H7 (cell line): ENCODE measurements around the gene CTIF. TPM values are rescaled to one million over a fixed set of nuclear protein-coding genes. Genes with fewer than 3 reads are reported as not detected.
A peak's percentile ranks its signal among the peaks of the same experiment; 100 is the strongest.

Source experiments
- DNase-seq: peaks from one replicate; pipeline ENCODE4 v3.0.0; 2012
- H3K27me3 ChIP-seq: 2 replicates; pipeline ENCODE4 v1.6.0; 2011; ENCODE audit warnings: mild to moderate bottlenecking, low read length; ENCODE audit not compliant: control insufficient read depth, insufficient read depth
- H3K36me3 ChIP-seq: replicated peaks from 2 replicates; pipeline ENCODE4 v1.5.1; 2011; ENCODE audit warnings: low read length; ENCODE audit not compliant: control insufficient read depth, insufficient read depth
- H3K4me3 ChIP-seq: 2 replicates; pipeline ENCODE4 v1.5.1; 2011; ENCODE audit warnings: low read depth, mild to moderate bottlenecking, control low read depth, low read length, moderate library complexity; ENCODE audit not compliant: insufficient read depth
- total RNA-seq: library from RNA; depleted of rRNA; stranded (reverse); fragments of >200 nt; shearing (Covaris generic); gene quantifications from 2 replicates; pipeline ENCODE4 v1.2.3, GENCODE V29; 2014

The CTIF gene
- total RNA-seq, 1 experiment from 2014 or later: 9.8 TPM

GRCh38 chr18:48893608-48894600, 355.1 kb downstream of the CTIF start:
- no peak for DNase-seq
- H3K4me3 ChIP-seq: no peak overlapping the region
- H3K36me3 ChIP-seq: no peaks in the 10 kb centered on the region
- H3K27me3 ChIP-seq: no peaks in the 10 kb centered on the region

- no peaks in the 10 kb centered on the region for H3K27me3 ChIP-seq
- H3K36me3 ChIP-seq: no peaks in the 10 kb centered on the region
- no peak for DNase-seq
- H3K4me3 ChIP-seq: no peak overlapping the region
These were observed 356.0 kb downstream of the CTIF start for GRCh38 chr18:48894799-48895346.

DNA sequence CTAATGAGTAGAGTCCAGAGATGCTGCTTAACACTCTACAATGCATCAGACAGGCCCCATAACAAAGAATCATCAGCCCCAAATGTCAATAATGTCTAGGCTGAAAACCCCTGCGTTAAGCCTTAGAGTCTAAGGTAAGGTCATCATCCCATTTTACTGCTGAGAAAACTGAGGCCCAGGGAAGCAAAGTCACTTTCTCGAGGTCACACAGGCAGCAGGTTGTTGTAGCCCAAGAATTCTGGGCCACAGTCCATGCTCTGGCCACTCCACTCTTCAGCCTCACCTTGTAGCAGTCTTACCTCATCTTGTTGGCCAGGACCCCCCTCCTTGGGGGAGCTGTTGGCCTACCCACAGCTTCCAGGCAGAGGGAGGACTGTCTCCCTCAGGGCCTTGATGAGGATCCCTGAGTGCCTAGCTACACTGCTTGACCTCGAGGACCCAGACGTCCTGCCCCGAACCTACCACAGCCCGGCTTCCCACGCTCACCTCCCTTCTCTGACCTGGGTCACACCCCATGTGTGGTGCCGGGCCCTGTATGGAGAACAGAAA, 357.6 kb downstream of the CTIF start:
- no peaks in the 10 kb centered on the region for H3K27me3 ChIP-seq
- no peaks in the 10 kb centered on the region for H3K36me3 ChIP-seq
- no peak for DNase-seq
- H3K4me3 ChIP-seq: no peak overlapping the region

DNA sequence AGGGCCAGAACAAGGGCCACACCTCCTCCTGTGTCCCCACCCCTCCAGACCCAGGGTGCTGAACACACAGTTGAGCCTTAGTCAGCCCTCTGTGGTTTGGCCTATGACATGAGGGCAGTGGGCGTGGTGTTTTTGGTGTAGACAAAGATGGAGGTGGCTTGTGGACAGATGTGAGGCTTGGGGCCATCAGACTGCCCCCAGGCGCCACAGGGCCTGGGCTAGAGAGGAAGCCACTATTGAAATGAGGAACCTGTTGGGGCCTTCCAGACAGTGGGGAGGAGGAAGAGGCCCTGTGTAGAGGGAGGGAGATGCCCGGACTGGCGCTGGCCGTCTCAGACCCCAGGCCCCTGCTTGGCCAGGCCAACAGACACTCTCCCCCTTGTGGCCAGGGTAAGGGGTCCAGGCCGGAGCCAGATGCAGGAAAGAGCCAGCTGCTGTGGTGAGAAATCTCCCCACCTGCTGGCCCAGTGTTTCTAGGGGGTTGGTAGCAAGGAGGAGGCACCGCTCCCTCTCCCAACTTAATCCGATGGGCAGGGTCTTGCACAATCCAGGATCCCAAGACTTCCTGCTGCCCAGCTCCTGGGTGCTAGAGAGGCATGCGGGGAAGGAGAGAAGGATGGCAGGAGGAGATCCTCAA, 358.2 kb downstream of the CTIF start:
- DNase-seq: peak; percentile 89
- H3K36me3 ChIP-seq: no peaks in the 10 kb centered on the region
- H3K27me3 ChIP-seq: no peaks in the 10 kb centered on the region
- no peak overlapping the region for H3K4me3 ChIP-seq

GRCh38 chr18:48897531-48897930, 358.7 kb downstream of the CTIF start:
- Histone ChIP-seq H3K36me3 (no peaks in the 10 kb centered on the region), H3K4me3 (no peak overlapping the region), H3K27me3 (no peaks in the 10 kb centered on the region)
- DNase-seq: no peak

- DNase-seq: no peak
- Histone ChIP-seq H3K4me3 (no peak overlapping the region), H3K27me3 (no peaks in the 10 kb centered on the region), H3K36me3 (no peaks in the 10 kb centered on the region)
These were observed 359.7 kb downstream of the CTIF start for GRCh38 chr18:48898521-48898920.

- Histone ChIP-seq H3K27me3 (no peaks in the 10 kb centered on the region), H3K4me3 (no peak overlapping the region), H3K36me3 (no peaks in the 10 kb centered on the region)
- DNase-seq: no peak
These were observed 360.8 kb downstream of the CTIF start for GRCh38 chr18:48899558-48900174.

DNA sequence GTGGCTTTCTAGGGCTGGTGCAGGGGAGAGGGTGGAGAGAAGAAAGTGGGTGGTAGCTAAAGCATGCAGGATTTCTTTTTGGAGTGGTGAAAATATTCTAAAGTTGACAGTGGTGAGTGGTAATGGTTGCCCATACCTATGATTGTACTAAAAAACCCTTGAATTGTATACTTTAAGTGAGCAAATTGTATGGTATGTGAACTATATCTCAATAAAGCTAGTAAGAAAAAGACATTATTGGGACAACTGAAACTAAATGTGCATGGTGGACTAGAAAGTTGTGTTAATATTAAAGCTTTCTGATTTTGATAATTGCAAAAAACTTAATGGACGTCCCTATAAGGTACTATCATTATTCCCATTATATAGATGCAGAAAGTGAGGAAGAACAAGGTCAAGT, 361.6 kb downstream of the CTIF start:
- Histone ChIP-seq H3K36me3 (no peaks in the 10 kb centered on the region), H3K4me3 (no peak overlapping the region)
- DNase-seq: no peak

DNA sequence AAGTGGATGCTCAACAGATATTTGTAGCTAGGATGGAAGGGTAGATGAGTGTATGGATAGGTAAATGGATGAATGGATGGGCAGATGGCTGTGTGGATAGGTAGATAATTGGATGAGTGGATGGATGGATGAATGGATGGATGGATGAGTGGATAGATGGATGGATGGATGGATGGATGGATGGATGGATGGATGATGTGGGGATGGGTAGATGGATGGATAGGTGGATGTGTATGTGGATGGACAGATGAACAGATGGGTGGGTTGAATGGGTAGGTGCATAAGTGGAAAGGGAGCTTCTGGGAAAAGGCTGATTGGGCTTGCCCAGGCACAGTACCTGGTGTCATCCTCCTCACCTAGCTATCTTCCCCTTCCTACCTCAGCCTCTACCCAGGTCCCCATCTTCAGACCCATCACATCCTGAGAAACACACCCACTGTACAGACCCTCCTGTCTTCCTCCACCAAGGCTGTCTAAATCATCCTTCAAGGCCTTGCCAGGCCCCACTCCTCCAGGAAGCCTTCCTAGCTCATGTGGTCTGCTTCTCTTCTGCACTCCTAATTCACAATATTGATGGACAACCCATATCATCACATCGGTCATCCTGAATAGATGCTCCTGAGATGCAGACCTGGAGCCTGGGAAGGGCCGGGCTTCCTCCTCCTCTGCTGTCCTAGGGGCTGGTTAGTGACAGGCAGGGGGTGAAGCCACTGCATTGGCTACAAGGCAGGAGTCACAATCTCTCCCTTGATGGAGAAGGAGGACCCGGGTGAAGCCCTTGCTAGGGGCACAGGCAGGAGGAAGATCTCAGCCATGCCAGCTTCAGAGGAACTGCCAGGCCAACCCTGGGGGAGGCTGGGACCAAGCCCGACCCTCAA, 362.6 kb downstream of the CTIF start:
- Histone ChIP-seq H3K4me3 (no peak overlapping the region), H3K27me3 (no peaks in the 10 kb centered on the region), H3K36me3 (no peaks in the 10 kb centered on the region)
- DNase-seq: no peak

More for the DNA sequence above, 361.6 kb downstream of the CTIF start:
- no peaks in the 10 kb centered on the region for H3K27me3 ChIP-seq

GRCh38 chr18:48902023-48902855, 363.4 kb downstream of the CTIF start:
- no peaks in the 10 kb centered on the region for H3K27me3 ChIP-seq
- H3K4me3 ChIP-seq: no peak overlapping the region
- DNase-seq: no peak
- no peaks in the 10 kb centered on the region for H3K36me3 ChIP-seq

GRCh38 chr18:48902856-48903601, 364.2 kb downstream of the CTIF start:
- no peak for DNase-seq
- no peaks in the 10 kb centered on the region for H3K27me3 ChIP-seq
- no peaks in the 10 kb centered on the region for H3K36me3 ChIP-seq
- H3K4me3 ChIP-seq: no peak overlapping the region

GRCh38 chr18:48904091-48904490, 365.3 kb downstream of the CTIF start:
- no peak for DNase-seq
- H3K27me3 ChIP-seq: no peaks in the 10 kb centered on the region
- no peak overlapping the region for H3K4me3 ChIP-seq

More at GRCh38 chr18:48904091-48904490, 365.3 kb downstream of the CTIF start:
- no peaks in the 10 kb centered on the region for H3K36me3 ChIP-seq
